SK-N-MC (cell line): ENCODE results near the gene PIERCE2.

Experiments used
- EZH2 ChIP-seq: fragments of 200-600 bp; sonication (generic); IDR thresholded peaks from one replicate; pipeline ENCODE4 v1.6.1; 2017; ENCODE audit warnings: antibody characterized with exemption
- FOXP2 ChIP-seq: optimal IDR thresholded peaks from 2 replicates; pipeline ENCODE3; 2011; ENCODE audit warnings: mild to moderate bottlenecking, moderate library complexity; ENCODE audit not compliant: insufficient read depth; ENCODE audit errors: extremely low read length, control extremely low read depth
- POLR2AphosphoS5 ChIP-seq: IDR thresholded peaks from 2 replicates; pipeline ENCODE4 v1.6.1; 2012; ENCODE audit warnings: mild to moderate bottlenecking, low read depth, low read length, borderline replicate concordance

GRCh38 chr15:55389264-55389607, 19.1 kb upstream of the PIERCE2 start:
- TF ChIP-seq EZH2 (no peak), POLR2AphosphoS5 (no peak), FOXP2 (no peak)
